Astrocyte of the cerebellum (primary cell): Measurements from ENCODE around the gene RNASE8.
"Not testable (repeated sequence)": the region's sequence is repeated elsewhere in the genome, so short reads cannot be mapped to it uniquely, and the experiment has no call there.

Experiments
- DNase-seq: peaks from one replicate; pipeline ENCODE4 v3.0.0-alpha.2; 2011; ENCODE audit warnings: low read depth
- H3K4me3 ChIP-seq: 2 replicates; pipeline ENCODE4 v1.5.1; 2011; ENCODE audit warnings: mild to moderate bottlenecking, low read depth, low read length, moderate library complexity
- in situ Hi-C: cut with HindIII; loops from 2 replicates; pipeline ENCODE4 v1.10.0; 2017; ENCODE audit warnings: low sequenced_read_pairs
- TF ChIP-seq, protein P1 (sequence below): IDR thresholded peaks from 2 replicates; pipeline ENCODE4 v1.5.1; 2012; ENCODE audit warnings: low read length, low read depth, moderate library complexity, mild to moderate bottlenecking; ENCODE audit errors: missing control alignments

Gene RNASE8

DNA sequence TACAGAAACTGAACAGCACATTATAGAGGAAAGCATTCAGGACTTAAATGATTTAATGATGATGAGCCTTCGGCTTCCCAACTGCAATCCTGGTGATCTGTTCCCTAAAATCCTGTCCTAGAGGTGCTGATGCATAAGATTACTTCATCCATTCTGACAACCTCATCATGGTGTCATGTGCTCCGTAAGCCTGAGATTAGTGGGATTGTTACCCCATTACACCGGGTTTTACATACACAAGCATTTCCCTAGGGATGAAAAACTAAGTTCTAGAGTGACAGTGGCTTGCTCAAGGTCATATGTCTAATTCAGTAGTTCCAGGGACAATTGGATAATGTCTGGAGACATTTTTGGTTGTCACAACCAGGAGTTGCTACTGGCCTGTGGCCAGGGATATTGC is 20.5 kb upstream of the RNASE8 start:
- H3K4me3 ChIP-seq: no peak overlapping the region
- in situ Hi-C loops: no loop called here
- no peak for DNase-seq
- TF ChIP-seq, protein P1, sequence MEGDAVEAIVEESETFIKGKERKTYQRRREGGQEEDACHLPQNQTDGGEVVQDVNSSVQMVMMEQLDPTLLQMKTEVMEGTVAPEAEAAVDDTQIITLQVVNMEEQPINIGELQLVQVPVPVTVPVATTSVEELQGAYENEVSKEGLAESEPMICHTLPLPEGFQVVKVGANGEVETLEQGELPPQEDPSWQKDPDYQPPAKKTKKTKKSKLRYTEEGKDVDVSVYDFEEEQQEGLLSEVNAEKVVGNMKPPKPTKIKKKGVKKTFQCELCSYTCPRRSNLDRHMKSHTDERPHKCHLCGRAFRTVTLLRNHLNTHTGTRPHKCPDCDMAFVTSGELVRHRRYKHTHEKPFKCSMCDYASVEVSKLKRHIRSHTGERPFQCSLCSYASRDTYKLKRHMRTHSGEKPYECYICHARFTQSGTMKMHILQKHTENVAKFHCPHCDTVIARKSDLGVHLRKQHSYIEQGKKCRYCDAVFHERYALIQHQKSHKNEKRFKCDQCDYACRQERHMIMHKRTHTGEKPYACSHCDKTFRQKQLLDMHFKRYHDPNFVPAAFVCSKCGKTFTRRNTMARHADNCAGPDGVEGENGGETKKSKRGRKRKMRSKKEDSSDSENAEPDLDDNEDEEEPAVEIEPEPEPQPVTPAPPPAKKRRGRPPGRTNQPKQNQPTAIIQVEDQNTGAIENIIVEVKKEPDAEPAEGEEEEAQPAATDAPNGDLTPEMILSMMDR: no peak

DNA sequence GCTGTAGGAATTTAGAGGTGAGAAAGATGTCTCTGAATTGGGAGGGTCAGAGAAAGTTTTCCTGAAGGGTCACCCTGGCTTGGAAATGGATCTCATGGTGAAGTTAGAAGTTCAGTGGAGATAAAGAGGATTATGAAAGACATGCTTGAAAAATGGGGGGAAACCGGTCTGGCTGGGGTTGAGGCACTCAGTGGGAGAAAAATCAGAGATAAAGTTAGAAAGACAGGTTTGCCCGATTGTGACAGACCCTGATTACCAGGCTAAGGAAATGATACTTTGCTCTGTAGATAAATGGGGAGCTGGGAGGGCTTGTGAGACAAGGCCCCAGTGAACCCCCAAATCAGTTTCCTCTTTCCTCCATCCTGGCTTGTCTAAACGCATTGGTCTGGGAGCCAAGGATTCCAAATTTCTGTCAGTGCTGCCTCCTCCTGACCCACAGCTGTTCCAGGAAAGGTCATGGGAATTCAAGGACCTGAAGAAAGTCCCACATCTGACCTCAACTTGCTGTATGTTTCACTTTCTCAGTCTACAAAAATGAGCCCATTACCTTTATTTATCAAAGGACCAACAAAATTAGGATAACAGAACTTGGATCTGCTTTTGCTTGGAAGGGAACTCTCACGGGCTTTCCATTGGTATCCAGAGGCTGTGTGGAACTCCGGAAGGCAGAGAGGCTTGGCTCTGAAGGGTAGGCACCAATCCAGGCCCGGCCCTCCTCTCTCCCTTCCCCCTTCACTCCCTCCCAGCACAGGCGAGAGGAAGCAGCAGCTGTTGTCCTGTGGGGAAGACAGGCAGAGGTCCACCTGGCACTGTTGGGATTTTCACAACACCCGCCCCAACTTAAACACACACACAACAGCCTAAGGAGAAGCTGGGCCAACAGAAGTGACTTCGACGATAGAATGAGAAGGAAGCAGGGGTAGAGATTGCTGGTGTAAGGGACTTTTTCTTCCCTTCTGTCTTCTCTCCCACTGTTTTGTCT is 18.9 kb upstream of the RNASE8 start:
- TF ChIP-seq, protein P1: no peak
- in situ Hi-C loops: no loop called here
- H3K4me3 ChIP-seq: no peak overlapping the region
- no peak for DNase-seq

DNA sequence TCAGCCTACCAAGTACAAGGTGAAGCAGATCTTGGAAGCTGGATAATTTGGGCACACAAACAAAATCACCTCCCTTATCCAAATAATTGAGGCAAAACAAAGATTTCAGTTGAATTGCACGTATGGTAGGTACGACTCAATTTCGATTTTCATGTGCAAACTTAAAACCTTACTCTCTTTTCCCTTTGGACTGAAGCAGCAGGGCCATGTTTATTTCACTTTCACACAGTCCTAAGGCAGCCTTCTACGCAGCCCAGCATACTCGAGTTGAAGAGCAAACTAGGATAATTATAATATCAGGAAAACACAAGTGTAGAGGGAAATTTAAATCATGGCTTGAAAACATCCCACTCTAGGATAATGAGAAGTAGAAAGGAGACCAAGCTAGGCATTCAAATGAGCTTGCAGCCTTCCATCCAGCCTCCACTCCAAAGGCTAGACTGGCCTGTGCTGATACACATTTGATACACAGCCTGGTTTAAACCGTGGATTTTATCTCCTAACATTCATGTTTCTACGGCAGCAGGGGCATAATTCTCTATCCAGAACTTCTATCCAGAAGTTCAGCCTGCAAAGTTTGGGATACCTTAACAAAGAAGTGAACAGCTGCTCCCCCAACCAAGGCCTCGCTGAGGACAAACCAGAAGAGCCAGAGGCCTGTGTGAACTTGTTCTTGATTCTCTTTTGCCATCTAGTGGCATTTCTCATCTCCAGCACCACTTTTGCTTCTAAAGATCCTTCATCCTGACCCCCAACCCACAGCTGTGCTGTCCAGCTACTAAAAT is 17.8 kb upstream of the RNASE8 start:
- H3K4me3 ChIP-seq: no peak overlapping the region
- TF ChIP-seq, protein P1: peak; percentile 69
- peak; percentile 50 for DNase-seq
- in situ Hi-C loops: no loop called here

DNA sequence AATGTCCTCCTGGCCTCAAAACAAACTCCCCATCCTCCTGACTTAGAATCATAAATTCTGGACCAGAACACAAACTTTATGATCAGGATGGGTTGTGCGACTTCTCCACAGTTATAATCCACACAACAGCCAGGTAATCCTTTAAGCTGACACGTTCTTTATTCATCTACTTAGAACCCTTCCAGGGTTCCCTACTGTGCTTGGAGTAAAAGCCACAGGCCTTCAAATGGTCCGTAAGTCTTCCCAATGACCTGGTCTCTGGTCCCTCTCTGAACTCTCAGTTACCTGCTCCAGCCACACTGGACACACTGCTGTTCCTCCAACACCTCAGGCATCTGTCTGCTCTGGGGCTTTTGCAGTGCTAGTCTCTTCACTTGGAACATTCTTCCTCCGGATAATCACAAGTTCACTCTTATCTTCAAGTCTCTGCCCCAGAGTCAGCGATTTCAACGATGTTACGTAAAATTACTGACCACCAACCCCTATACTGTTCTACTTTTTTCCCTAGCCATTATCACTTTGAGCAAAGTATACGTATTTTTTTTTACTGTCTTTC is 17.2 kb upstream of the RNASE8 start:
- no peak for DNase-seq

DNA sequence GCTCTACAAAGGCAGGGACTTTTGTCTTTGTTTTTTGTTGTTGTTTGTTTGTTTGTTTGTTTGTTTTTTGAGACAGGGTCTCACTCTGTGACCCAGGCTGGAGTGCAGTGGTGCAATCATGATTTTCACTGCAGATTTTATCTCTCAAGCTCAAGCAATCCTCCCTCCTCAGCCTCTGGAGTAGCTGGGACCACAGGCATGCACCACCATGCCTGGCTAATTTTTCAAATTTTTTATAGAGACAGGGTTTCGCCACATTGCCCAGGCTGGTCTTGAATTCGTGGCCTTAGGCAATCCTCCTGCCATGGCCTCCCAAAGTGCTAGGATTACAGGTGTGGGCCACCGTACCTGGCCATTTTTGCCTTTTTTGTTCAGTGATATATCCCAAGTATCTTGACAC is 16.7 kb upstream of the RNASE8 start:
- DNase-seq, H3K4me3 ChIP-seq, in situ Hi-C loops: not testable (repeated sequence)

More for the DNA sequence above, 17.2 kb upstream of the RNASE8 start:
- no peak overlapping the region for H3K4me3 ChIP-seq
- TF ChIP-seq, protein P1: no peak
- in situ Hi-C loops: no loop called here

DNA sequence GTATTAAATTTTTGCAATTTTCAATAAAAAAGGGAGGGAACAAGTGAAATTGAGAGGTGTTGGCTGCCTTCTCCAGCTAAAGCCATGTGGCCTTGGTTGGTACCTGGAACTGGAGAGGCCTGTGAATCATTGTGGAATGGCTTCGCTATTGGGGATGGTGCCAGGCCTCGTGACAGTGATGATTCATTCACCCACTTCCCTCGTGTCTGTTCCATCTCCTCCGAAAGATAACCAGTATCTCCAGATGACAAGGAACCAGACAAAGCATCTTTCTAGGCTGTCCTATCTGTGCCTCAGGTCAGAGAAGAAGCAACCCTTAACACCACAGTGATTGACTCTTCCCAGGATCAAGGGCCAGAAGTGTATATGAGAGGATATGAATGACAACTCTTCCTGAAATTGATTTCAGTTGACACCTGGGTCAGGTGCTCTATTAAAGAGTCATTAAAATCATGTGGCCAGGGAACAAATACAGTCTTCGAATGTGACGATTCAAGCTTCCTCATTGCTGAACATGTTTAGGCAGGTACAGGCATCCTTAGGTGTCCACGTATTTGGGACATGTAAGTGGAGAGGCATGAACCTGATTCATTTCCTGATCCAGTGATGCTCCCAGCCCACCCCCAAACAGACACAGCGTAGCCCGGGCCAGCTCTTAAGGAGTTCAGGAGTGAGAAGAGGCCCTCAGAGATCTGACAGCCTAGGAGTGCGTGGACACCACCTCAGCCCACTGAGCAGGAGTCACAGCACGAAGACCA is 15.8 kb upstream of the RNASE8 start, which contains the start of gene RNASE7:
TSS of gene RNASE7 (plus strand) at position 687 of the 758 bp plus-strand sequence. CDS start 631 bp downstream, outside the sequence.
- in situ Hi-C loops: no loop called here
- no peak for DNase-seq
- TF ChIP-seq, protein P1: no peak
- H3K4me3 ChIP-seq: no peak within 1 kb of the TSS
